ENCODE data around the gene AMDHD2.

- TF ChIP-seq POLR2A (IDR thresholded peaks at IDR 0.05), result no peak
- no peak for TF ChIP-seq CTCF (IDR thresholded peaks at IDR 0.05)
Measured at GRCh38 chr16:2499454-2499853, 20.7 kb upstream of the AMDHD2 start.
